ENCODE results near the gene KCTD5. TPM values are rescaled to one million over a fixed set of nuclear protein-coding genes. Genes with fewer than 3 reads are reported as not detected.

The KCTD5 gene
- total and polyA plus RNA-seq, 2 experiments from 2014 or later: 19.7 to 31.8 TPM

DNA sequence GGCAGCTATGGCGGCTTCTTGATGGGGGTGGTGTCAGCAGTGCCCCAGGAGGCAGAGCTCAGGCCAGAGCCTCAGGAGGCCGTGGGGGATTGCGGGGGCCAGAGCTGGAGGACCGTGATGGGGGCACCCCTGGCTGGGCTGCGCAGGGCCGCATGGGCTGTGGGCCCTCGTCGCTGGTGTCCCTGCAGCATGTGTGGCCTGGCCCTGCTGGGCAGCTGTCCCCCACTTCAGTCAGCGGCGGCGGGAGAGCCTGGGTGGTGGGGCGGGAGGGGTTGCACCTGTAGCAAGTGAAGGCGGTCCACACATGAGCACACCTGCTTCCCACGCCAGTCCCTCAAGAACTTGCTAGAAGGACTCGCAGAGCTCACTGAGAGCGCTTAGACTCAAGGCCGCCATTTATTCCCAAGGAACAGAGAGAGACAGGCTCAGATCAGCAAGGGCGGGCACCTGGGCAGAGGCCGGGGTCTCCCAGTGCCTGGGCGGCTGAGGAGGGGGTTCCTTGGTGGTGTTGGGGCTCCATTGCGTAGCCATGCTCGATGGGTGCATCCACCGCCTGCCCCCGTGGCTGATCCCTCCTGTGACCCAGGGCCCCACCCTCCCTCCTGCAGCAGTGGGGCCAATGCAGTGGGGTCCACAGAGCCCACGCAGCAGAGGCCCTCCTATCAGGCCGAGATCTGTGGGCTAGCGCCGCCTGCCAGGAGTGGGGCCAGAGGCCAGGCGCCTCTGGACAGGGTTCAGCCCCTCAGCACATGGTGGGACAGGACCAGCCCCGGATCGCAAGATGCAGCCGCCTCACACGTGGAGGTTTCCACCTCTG lies 22.1 kb downstream of the KCTD5 start:
- DNase-seq (ENCODE audit: low spot score) (no peak), ATAC-seq (no peak)
- Histone ChIP-seq H3K27ac (ENCODE audit: low read depth) (no peak overlapping the region), H3K27me3 (ENCODE audit: insufficient read depth) (no peaks in the 10 kb centered on the region), H3K4me3 (no peak overlapping the region), H3K9me2 (ENCODE audit: insufficient read depth) (no peaks in the 10 kb centered on the region), H3K4me2 (no peak overlapping the region), H2AFZ (no peak overlapping the region), H3K79me2 (replicated peaks; ENCODE audit: insufficient read depth) (no peaks in the 10 kb centered on the region), H3K4me1 (ENCODE audit: insufficient read depth) (no peaks in the 10 kb centered on the region), H3F3A (replicated peaks; ENCODE audit: low read depth) (no peaks in the 10 kb centered on the region; the same call in 1 of the 2 replicates), H3K36me3 (ENCODE audit: insufficient read depth) (0 out of 2 replicates have a peak, but pooled peaks cover 5% of the 10 kb centered on the region), H4K20me1 (replicated peaks; ENCODE audit: insufficient read depth) (no peaks in the 10 kb centered on the region; the same call in 1 of the 2 replicates)
- TF ChIP-seq STAT1 (IDR thresholded peaks at IDR 0.05; ENCODE audit: unreplicated experiment) (no peak), JUNB (IDR thresholded peaks at IDR 0.05; ENCODE audit: unreplicated experiment) (no peak), EZH2 (IDR thresholded peaks at IDR 0.05; ENCODE audit: low read depth, unreplicated experiment) (no peak), ZNF114 (CRISPR knock-in tag; IDR thresholded peaks at IDR 0.05) (no peak)
- TF ChIP-seq, protein P1, sequence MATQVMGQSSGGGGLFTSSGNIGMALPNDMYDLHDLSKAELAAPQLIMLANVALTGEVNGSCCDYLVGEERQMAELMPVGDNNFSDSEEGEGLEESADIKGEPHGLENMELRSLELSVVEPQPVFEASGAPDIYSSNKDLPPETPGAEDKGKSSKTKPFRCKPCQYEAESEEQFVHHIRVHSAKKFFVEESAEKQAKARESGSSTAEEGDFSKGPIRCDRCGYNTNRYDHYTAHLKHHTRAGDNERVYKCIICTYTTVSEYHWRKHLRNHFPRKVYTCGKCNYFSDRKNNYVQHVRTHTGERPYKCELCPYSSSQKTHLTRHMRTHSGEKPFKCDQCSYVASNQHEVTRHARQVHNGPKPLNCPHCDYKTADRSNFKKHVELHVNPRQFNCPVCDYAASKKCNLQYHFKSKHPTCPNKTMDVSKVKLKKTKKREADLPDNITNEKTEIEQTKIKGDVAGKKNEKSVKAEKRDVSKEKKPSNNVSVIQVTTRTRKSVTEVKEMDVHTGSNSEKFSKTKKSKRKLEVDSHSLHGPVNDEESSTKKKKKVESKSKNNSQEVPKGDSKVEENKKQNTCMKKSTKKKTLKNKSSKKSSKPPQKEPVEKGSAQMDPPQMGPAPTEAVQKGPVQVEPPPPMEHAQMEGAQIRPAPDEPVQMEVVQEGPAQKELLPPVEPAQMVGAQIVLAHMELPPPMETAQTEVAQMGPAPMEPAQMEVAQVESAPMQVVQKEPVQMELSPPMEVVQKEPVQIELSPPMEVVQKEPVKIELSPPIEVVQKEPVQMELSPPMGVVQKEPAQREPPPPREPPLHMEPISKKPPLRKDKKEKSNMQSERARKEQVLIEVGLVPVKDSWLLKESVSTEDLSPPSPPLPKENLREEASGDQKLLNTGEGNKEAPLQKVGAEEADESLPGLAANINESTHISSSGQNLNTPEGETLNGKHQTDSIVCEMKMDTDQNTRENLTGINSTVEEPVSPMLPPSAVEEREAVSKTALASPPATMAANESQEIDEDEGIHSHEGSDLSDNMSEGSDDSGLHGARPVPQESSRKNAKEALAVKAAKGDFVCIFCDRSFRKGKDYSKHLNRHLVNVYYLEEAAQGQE (IDR thresholded peaks at IDR 0.05; ENCODE audit: unreplicated experiment): no peak
- TF ChIP-seq, protein P2, sequence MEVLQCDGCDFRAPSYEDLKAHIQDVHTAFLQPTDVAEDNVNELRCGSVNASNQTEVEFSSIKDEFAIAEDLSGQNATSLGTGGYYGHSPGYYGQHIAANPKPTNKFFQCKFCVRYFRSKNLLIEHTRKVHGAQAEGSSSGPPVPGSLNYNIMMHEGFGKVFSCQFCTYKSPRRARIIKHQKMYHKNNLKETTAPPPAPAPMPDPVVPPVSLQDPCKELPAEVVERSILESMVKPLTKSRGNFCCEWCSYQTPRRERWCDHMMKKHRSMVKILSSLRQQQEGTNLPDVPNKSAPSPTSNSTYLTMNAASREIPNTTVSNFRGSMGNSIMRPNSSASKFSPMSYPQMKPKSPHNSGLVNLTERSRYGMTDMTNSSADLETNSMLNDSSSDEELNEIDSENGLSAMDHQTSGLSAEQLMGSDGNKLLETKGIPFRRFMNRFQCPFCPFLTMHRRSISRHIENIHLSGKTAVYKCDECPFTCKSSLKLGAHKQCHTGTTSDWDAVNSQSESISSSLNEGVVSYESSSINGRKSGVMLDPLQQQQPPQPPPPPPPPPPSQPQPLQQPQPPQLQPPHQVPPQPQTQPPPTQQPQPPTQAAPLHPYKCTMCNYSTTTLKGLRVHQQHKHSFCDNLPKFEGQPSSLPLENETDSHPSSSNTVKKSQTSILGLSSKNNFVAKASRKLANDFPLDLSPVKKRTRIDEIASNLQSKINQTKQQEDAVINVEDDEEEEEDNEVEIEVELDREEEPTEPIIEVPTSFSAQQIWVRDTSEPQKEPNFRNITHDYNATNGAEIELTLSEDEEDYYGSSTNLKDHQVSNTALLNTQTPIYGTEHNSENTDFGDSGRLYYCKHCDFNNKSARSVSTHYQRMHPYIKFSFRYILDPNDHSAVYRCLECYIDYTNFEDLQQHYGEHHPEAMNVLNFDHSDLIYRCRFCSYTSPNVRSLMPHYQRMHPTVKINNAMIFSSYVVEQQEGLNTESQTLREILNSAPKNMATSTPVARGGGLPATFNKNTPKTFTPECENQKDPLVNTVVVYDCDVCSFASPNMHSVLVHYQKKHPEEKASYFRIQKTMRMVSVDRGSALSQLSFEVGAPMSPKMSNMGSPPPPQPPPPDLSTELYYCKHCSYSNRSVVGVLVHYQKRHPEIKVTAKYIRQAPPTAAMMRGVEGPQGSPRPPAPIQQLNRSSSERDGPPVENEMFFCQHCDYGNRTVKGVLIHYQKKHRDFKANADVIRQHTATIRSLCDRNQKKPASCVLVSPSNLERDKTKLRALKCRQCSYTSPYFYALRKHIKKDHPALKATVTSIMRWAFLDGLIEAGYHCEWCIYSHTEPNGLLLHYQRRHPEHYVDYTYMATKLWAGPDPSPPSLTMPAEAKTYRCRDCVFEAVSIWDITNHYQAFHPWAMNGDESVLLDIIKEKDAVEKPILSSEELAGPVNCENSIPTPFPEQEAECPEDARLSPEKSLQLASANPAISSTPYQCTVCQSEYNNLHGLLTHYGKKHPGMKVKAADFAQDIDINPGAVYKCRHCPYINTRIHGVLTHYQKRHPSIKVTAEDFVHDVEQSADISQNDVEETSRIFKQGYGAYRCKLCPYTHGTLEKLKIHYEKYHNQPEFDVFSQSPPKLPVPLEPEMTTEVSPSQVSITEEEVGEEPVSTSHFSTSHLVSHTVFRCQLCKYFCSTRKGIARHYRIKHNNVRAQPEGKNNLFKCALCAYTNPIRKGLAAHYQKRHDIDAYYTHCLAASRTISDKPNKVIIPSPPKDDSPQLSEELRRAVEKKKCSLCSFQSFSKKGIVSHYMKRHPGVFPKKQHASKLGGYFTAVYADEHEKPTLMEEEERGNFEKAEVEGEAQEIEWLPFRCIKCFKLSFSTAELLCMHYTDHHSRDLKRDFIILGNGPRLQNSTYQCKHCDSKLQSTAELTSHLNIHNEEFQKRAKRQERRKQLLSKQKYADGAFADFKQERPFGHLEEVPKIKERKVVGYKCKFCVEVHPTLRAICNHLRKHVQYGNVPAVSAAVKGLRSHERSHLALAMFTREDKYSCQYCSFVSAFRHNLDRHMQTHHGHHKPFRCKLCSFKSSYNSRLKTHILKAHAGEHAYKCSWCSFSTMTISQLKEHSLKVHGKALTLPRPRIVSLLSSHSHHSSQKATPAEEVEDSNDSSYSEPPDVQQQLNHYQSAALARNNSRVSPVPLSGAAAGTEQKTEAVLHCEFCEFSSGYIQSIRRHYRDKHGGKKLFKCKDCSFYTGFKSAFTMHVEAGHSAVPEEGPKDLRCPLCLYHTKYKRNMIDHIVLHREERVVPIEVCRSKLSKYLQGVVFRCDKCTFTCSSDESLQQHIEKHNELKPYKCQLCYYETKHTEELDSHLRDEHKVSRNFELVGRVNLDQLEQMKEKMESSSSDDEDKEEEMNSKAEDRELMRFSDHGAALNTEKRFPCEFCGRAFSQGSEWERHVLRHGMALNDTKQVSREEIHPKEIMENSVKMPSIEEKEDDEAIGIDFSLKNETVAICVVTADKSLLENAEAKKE (CRISPR knock-in tag; IDR thresholded peaks at IDR 0.05): no peak
- peaks cover 12% of the 10 kb centered on the region; the same call in 2 of the 3 replicates for H3K36me3 Mint-ChIP-seq (ENCODE audit: low read depth)
- H3K4me1 Mint-ChIP-seq: no peaks in the 10 kb centered on the region
- no peak overlapping the region for H3K4me3 Mint-ChIP-seq
- H3K27me3 Mint-ChIP-seq (ENCODE audit: insufficient read depth, low read depth, poor library complexity): peaks cover 3% of the 10 kb centered on the region
- no peak overlapping the region for H3K27ac Mint-ChIP-seq
- no peaks in the 10 kb centered on the region for H3K9me3 Mint-ChIP-seq

All from GM23338 (cell line).